PC-9 (cell line): ENCODE results near the gene PRKG1.

ENCODE experiments used
- EZH2 ChIP-seq: fragments of 200-600 bp; sonication (generic); IDR thresholded peaks from 2 replicates; pipeline ENCODE4 v1.8.0; 2017; ENCODE audit warnings: antibody characterized with exemption, low read depth
- TF ChIP-seq, protein P1 (sequence below): fragments of 200-600 bp; sonication (generic); conservative IDR thresholded peaks from 2 replicates; pipeline ENCODE4 v1.6.1; 2017; ENCODE audit warnings: mixed run types, antibody characterized with exemption, mild to moderate bottlenecking, moderate library complexity

DNA sequence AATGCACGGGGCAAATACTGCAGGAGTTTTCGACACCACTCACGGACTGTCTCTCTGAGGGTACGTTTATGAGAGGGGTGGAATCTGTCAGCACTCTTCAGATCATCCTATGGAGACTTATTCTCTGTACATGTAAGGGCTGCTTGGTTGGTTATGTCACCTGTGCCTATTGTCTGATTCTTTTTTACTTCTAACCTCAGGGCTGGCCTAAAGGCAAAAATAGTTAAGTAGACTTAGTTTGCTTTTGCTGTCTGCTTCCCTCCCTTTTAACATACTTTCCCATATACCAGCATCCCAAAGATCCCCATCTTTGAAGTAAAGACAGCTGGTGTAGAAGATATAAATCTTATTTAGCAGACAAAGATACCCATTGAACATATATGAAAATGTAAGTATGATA, 105.9 kb downstream of the PRKG1 start:
- TF ChIP-seq, protein P1, sequence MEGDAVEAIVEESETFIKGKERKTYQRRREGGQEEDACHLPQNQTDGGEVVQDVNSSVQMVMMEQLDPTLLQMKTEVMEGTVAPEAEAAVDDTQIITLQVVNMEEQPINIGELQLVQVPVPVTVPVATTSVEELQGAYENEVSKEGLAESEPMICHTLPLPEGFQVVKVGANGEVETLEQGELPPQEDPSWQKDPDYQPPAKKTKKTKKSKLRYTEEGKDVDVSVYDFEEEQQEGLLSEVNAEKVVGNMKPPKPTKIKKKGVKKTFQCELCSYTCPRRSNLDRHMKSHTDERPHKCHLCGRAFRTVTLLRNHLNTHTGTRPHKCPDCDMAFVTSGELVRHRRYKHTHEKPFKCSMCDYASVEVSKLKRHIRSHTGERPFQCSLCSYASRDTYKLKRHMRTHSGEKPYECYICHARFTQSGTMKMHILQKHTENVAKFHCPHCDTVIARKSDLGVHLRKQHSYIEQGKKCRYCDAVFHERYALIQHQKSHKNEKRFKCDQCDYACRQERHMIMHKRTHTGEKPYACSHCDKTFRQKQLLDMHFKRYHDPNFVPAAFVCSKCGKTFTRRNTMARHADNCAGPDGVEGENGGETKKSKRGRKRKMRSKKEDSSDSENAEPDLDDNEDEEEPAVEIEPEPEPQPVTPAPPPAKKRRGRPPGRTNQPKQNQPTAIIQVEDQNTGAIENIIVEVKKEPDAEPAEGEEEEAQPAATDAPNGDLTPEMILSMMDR, result no peak
- no peak for TF ChIP-seq EZH2
